Ishikawa (cell line): Measurements from ENCODE around the gene IL1RL1.

Experiments used
- CEBPB ChIP-seq: IDR thresholded peaks from 2 replicates; pipeline ENCODE4 v1.6.1; 2012
- CREB1 ChIP-seq: IDR thresholded peaks from 2 replicates; pipeline ENCODE4 v1.6.1; 2012; ENCODE audit warnings: low read depth
- EGR1 ChIP-seq: IDR thresholded peaks from 2 replicates; pipeline ENCODE4 v1.6.1; 2012
- EP300 ChIP-seq: IDR thresholded peaks from 2 replicates; pipeline ENCODE4 v1.6.1; 2012; ENCODE audit warnings: borderline replicate concordance
- FOXM1 ChIP-seq: IDR thresholded peaks from 2 replicates; pipeline ENCODE4 v1.6.1; 2012; ENCODE audit warnings: low read depth, borderline replicate concordance
- NFIC ChIP-seq: IDR thresholded peaks from 2 replicates; pipeline ENCODE4 v1.6.1; 2012
- RAD21 ChIP-seq: IDR thresholded peaks from 2 replicates; pipeline ENCODE4 v1.6.1; 2012; ENCODE audit warnings: low read depth
- TAF1 ChIP-seq: IDR thresholded peaks from 2 replicates; pipeline ENCODE4 v1.6.1; 2012; ENCODE audit warnings: low read depth, mild to moderate bottlenecking
- TCF12 ChIP-seq: IDR thresholded peaks from 2 replicates; pipeline ENCODE4 v1.6.1; 2012; ENCODE audit warnings: low read depth
- TEAD4 ChIP-seq: IDR thresholded peaks from 2 replicates; pipeline ENCODE4 v1.6.1; 2012
- YY1 ChIP-seq: IDR thresholded peaks from 2 replicates; pipeline ENCODE4 v1.6.1; 2012; ENCODE audit warnings: low read depth
- ZBTB7A ChIP-seq: IDR thresholded peaks from 2 replicates; pipeline ENCODE4 v1.6.1; 2012; ENCODE audit warnings: low read depth
- TF ChIP-seq, protein P1 (sequence below): IDR thresholded peaks from 2 replicates; pipeline ENCODE4 v1.6.1; 2012; ENCODE audit warnings: low read depth, mild to moderate bottlenecking
- TF ChIP-seq, protein P2 (sequence below): IDR thresholded peaks from 2 replicates; pipeline ENCODE4 v1.6.1; 2012
- TF ChIP-seq, protein P3 (sequence below): IDR thresholded peaks from 2 replicates; pipeline ENCODE4 v1.6.1; 2012

IL1RL1 gene

DNA sequence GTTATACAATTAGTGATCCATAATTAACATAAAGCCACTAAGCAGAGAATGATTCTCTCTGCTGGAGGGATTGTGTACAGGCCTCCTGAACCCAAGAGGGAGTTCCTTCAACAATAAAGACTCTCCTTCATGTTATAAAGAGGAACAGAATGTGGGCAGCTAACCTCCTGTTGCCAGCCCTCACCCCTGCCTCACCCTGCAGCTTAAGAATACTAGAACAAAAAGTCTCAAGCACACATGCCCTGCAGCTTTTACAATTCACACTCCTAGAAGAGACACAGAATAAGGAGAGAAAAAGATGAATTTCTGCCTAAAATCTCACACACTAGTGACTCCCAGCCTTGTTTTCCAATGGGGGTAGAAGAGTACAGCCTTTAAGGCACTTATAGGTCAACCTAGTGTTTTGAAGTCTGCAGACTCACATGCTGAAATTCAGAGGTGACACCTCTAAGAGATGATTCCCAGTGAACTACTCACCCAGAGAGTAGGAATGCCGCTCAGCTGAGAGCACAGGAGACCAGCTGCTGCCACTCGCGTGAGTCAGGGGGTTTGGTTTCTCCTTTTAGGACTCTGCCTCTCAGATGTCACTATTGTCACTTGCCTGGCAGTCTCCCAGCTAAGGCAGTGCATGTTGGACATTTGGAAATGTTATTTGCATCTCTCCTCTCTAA lies 32.5 kb upstream of the IL1RL1 start:
- TF ChIP-seq, protein P1, sequence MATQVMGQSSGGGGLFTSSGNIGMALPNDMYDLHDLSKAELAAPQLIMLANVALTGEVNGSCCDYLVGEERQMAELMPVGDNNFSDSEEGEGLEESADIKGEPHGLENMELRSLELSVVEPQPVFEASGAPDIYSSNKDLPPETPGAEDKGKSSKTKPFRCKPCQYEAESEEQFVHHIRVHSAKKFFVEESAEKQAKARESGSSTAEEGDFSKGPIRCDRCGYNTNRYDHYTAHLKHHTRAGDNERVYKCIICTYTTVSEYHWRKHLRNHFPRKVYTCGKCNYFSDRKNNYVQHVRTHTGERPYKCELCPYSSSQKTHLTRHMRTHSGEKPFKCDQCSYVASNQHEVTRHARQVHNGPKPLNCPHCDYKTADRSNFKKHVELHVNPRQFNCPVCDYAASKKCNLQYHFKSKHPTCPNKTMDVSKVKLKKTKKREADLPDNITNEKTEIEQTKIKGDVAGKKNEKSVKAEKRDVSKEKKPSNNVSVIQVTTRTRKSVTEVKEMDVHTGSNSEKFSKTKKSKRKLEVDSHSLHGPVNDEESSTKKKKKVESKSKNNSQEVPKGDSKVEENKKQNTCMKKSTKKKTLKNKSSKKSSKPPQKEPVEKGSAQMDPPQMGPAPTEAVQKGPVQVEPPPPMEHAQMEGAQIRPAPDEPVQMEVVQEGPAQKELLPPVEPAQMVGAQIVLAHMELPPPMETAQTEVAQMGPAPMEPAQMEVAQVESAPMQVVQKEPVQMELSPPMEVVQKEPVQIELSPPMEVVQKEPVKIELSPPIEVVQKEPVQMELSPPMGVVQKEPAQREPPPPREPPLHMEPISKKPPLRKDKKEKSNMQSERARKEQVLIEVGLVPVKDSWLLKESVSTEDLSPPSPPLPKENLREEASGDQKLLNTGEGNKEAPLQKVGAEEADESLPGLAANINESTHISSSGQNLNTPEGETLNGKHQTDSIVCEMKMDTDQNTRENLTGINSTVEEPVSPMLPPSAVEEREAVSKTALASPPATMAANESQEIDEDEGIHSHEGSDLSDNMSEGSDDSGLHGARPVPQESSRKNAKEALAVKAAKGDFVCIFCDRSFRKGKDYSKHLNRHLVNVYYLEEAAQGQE = no peak
- no peak for TF ChIP-seq YY1

DNA sequence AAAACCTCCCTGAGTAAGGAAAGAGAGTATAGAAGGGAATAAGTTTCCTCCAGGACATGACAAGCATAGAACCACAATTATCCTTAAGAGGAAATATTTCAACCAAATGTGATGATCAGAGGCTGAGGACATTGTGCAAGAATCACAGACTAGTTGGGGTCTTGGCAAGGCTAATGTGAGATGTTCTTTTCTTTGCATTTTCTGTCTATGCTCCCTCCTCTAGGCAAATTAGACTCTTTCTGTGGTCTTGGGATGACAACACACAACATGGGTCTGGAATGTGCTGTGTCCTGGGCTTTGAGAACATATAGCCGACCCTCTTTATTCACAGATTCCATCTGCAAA lies 32.0 kb upstream of the IL1RL1 start:
- TF ChIP-seq CREB1 (no peak), TEAD4 (no peak), RAD21 (no peak), TAF1 (no peak), FOXM1 (no peak), EP300 (no peak), YY1 (no peak)
- TF ChIP-seq, protein P1 = no peak
- TF ChIP-seq, protein P2, sequence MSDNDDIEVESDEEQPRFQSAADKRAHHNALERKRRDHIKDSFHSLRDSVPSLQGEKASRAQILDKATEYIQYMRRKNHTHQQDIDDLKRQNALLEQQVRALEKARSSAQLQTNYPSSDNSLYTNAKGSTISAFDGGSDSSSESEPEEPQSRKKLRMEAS = no peak

DNA sequence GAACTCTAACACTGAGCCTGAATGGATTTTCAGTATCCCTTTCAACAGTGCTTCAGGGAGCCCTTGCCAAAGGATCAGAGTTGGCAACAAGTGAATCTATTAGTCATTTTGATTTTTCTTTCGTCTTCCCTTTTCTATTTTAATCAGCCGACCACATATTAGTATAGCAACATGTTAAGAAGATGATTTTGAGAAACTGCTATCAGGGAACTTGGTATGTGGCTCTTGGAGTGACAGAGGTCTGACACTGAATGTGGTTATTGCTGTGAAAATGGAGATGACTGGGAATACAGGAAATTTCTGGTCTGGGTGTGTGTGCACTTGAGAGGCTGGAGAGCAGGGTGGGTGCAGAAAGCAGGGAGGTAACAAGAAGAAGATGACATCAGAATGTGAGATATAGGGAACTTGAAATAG lies 28.7 kb upstream of the IL1RL1 start:
- TF ChIP-seq EP300 = no peak
- no peak for TF ChIP-seq TAF1
- no peak for TF ChIP-seq EGR1
- no peak for TF ChIP-seq FOXM1
- TF ChIP-seq TEAD4 = no peak
- no peak for TF ChIP-seq NFIC
- no peak for TF ChIP-seq RAD21
- TF ChIP-seq TCF12 = no peak
- TF ChIP-seq, protein P2 = no peak
- no peak for TF ChIP-seq CEBPB
- no peak for TF ChIP-seq YY1
- TF ChIP-seq ZBTB7A = no peak

- TF ChIP-seq ZBTB7A = no peak
- no peak for TF ChIP-seq NFIC
- TF ChIP-seq CEBPB = no peak
- TF ChIP-seq TEAD4 = no peak
- no peak for TF ChIP-seq FOXM1
- TF ChIP-seq, protein P1 = no peak
- no peak for TF ChIP-seq YY1
- no peak for TF ChIP-seq RAD21
- TF ChIP-seq TAF1 = no peak
- TF ChIP-seq, protein P3, sequence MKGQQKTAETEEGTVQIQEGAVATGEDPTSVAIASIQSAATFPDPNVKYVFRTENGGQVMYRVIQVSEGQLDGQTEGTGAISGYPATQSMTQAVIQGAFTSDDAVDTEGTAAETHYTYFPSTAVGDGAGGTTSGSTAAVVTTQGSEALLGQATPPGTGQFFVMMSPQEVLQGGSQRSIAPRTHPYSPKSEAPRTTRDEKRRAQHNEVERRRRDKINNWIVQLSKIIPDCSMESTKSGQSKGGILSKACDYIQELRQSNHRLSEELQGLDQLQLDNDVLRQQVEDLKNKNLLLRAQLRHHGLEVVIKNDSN = no peak
- TF ChIP-seq, protein P2 = no peak
- TF ChIP-seq EGR1 = no peak
- TF ChIP-seq CREB1 = no peak
- no peak for TF ChIP-seq EP300
- no peak for TF ChIP-seq TCF12
Measured at GRCh38 chr2:102283996-102284395, 27.4 kb upstream of the IL1RL1 start.

GRCh38 chr2:102284611-102285010 lies 26.8 kb upstream of the IL1RL1 start:
- TF ChIP-seq, protein P1 = no peak
- TF ChIP-seq TAF1 (no peak), YY1 (no peak), TEAD4 (no peak), TCF12 (no peak), EP300 (no peak), EGR1 (no peak), NFIC (no peak)
